ENCODE measurements around the gene VPS35. TPM values are rescaled to one million over a fixed set of nuclear protein-coding genes. Genes with fewer than 3 reads are reported as not detected.

The VPS35 gene
- polyA plus RNA-seq, 1 donor from 2014 or later, result 155 TPM

GRCh38 chr16:46702030-46702429 lies 13.1 kb upstream of the VPS35 start:
- H4K20me1 ChIP-seq (ENCODE audit: insufficient read depth), result no peaks in the 10 kb centered on the region

GRCh38 chr16:46701615-46702014 lies 12.6 kb upstream of the VPS35 start:
- Histone ChIP-seq H2AFZ (ENCODE audit: low read depth, low read length) (no peak overlapping the region), H3K4me3 (ENCODE audit: low read length) (no peak overlapping the region), H3K4me2 (ENCODE audit: low read length) (no peak overlapping the region), H4K20me1 (ENCODE audit: insufficient read depth) (no peaks in the 10 kb centered on the region), H3F3A (ENCODE audit: insufficient read depth, low read length, poor library complexity, severe bottlenecking) (no peaks in the 10 kb centered on the region), H3K9me2 (ENCODE audit: insufficient read depth, low read length) (no peaks in the 10 kb centered on the region), H3K36me3 (ENCODE audit: insufficient read depth, low read length) (no peaks in the 10 kb centered on the region), H3K79me2 (replicated peaks; ENCODE audit: insufficient read depth, low read length) (no peaks in the 10 kb centered on the region), H3K27me3 (ENCODE audit: insufficient read depth, low read depth, low read length) (no peaks in the 10 kb centered on the region), H3K27ac (ENCODE audit: low read length) (no peak overlapping the region), H3K9me3 (ENCODE audit: low read length) (no peaks in the 10 kb centered on the region), H3K9ac (ENCODE audit: low read length) (no peak overlapping the region)
- TF ChIP-seq CTCF (IDR thresholded peaks at IDR 0.05; ENCODE audit: poor library complexity, severe bottlenecking) (no peak), RAD21 (conservative IDR thresholded peaks at IDR 0.05) (no peak), MXI1 (conservative IDR thresholded peaks at IDR 0.05; ENCODE audit: poor library complexity, severe bottlenecking) (no peak), POLR2AphosphoS5 (IDR thresholded peaks at IDR 0.05) (no peak), REST (IDR thresholded peaks at IDR 0.05; ENCODE audit: borderline replicate concordance) (no peak), EZH2 (IDR thresholded peaks at IDR 0.05; ENCODE audit: borderline replicate concordance, insufficient read depth, low read length, poor library complexity, severe bottlenecking) (no peak), EP300 (conservative IDR thresholded peaks at IDR 0.05; ENCODE audit: poor library complexity, severe bottlenecking) (no peak)

More at GRCh38 chr16:46702030-46702429, 13.1 kb upstream of the VPS35 start:
- no peak overlapping the region for H3K9ac ChIP-seq (ENCODE audit: low read length)
- no peaks in the 10 kb centered on the region for H3K27me3 ChIP-seq (ENCODE audit: insufficient read depth, low read depth, low read length)
- H3K4me3 ChIP-seq (ENCODE audit: low read length), result no peak overlapping the region
- TF ChIP-seq MXI1 (conservative IDR thresholded peaks at IDR 0.05; ENCODE audit: poor library complexity, severe bottlenecking) (no peak), TAF1 (IDR thresholded peaks at IDR 0.05; ENCODE audit: low read depth) (no peak), CTCF (IDR thresholded peaks at IDR 0.05; ENCODE audit: poor library complexity, severe bottlenecking) (no peak), EZH2 (IDR thresholded peaks at IDR 0.05; ENCODE audit: borderline replicate concordance, insufficient read depth, low read length, poor library complexity, severe bottlenecking) (no peak), RAD21 (conservative IDR thresholded peaks at IDR 0.05) (no peak), REST (IDR thresholded peaks at IDR 0.05; ENCODE audit: borderline replicate concordance) (no peak)
- no peaks in the 10 kb centered on the region for H3F3A ChIP-seq (ENCODE audit: insufficient read depth, low read length, poor library complexity, severe bottlenecking)
- H3K27ac ChIP-seq (ENCODE audit: low read length), result no peak overlapping the region
- no peak overlapping the region for H3K4me2 ChIP-seq (ENCODE audit: low read length)
- no peak overlapping the region for H2AFZ ChIP-seq (ENCODE audit: low read depth, low read length)
- no peaks in the 10 kb centered on the region for H3K9me2 ChIP-seq (ENCODE audit: insufficient read depth, low read length)
- no peaks in the 10 kb centered on the region for H3K36me3 ChIP-seq (ENCODE audit: insufficient read depth, low read length)
- H3K79me2 ChIP-seq (replicated peaks; ENCODE audit: insufficient read depth, low read length), result no peaks in the 10 kb centered on the region
- no peaks in the 10 kb centered on the region for H3K9me3 ChIP-seq (ENCODE audit: low read length)
